Measurements from ENCODE around the gene RGS7.

GRCh38 chr1:241235256-241235897 lies 121.6 kb downstream of the RGS7 start:
- TF ChIP-seq CTCF (IDR thresholded peaks at IDR 0.05; ENCODE audit: poor library complexity) (no peak), EZH2 (IDR thresholded peaks at IDR 0.05; ENCODE audit: borderline replicate concordance) (no peak), EZH2phosphoT487 (IDR thresholded peaks at IDR 0.05; ENCODE audit: low read depth, severe bottlenecking, unreplicated experiment) (no peak)

Measured in hepatocyte (in vitro differentiated cells).